OCI-LY1 (cell line): ENCODE measurements around the gene GPR39.

ENCODE experiments used
- CTCF ChIP-seq: fragments of 200-600 bp; sonication (generic), shearing (Covaris generic); IDR thresholded peaks from 2 replicates; pipeline ENCODE4 v1.5.1; 2017; ENCODE audit warnings: mild to moderate bottlenecking, antibody characterized with exemption, low read length, moderate library complexity, mixed read lengths
- EZH2 ChIP-seq: fragments of 200-600 bp; sonication (generic), shearing (Covaris generic); IDR thresholded peaks from 2 replicates; pipeline ENCODE4 v1.8.0; 2017; ENCODE audit warnings: borderline replicate concordance, mixed run types, mild to moderate bottlenecking, antibody characterized with exemption, low read length, moderate library complexity, mixed read lengths

GRCh38 chr2:132475615-132476014 lies 59.0 kb downstream of the GPR39 start:
- TF ChIP-seq CTCF: no peak
- TF ChIP-seq EZH2: no peak
